OCI-LY1 (cell line): ENCODE data around the gene DOCK1.

Experiments used
- H2AFZ ChIP-seq: fragments of 200-600 bp; sonication (generic), shearing (Covaris generic); 2 replicates; pipeline ENCODE4 v1.6.0; 2014; ENCODE audit warnings: antibody characterized with exemption, mild to moderate bottlenecking, low read length
- H3F3A ChIP-seq: fragments of 200-600 bp; sonication (generic), shearing (Covaris generic); 2 replicates; pipeline ENCODE4 v1.6.0; 2014; ENCODE audit warnings: mild to moderate bottlenecking, antibody characterized with exemption, low read length, moderate library complexity; ENCODE audit not compliant: insufficient read depth
- H3K27ac ChIP-seq: fragments of 200-600 bp; sonication (generic); 2 replicates; pipeline ENCODE4 v1.5.1; 2014; ENCODE audit warnings: low read length, mixed run types, mild to moderate bottlenecking, low read depth; ENCODE audit not compliant: poor library complexity, severe bottlenecking
- H3K27me3 ChIP-seq: fragments of 200-600 bp; sonication (generic); 2 replicates; pipeline ENCODE4 v1.6.0; 2014; ENCODE audit warnings: antibody characterized with exemption, mild to moderate bottlenecking, low read length, moderate library complexity; ENCODE audit not compliant: insufficient read depth
- H3K36me3 ChIP-seq: fragments of 200-600 bp; sonication (generic); 2 replicates; pipeline ENCODE4 v1.6.1; 2014; ENCODE audit warnings: mild to moderate bottlenecking, antibody characterized with exemption, low read length, moderate library complexity, mixed read lengths; ENCODE audit not compliant: insufficient read depth
- H3K4me1 ChIP-seq: fragments of 200-600 bp; sonication (generic); 2 replicates; pipeline ENCODE4 v1.5.1; 2014; ENCODE audit warnings: mild to moderate bottlenecking, low read length, moderate library complexity; ENCODE audit not compliant: insufficient read depth, severe bottlenecking
- H3K4me2 ChIP-seq: fragments of 200-600 bp; sonication (generic), shearing (Covaris generic); 2 replicates; pipeline ENCODE4 v1.6.1; 2014; ENCODE audit warnings: low read length
- H3K4me3 ChIP-seq: fragments of 200-600 bp; sonication (generic); 2 replicates; pipeline ENCODE4 v1.5.1; 2014; ENCODE audit warnings: low read length, low read depth, mild to moderate bottlenecking, mixed read lengths; ENCODE audit not compliant: poor library complexity, severe bottlenecking
- H3K79me2 ChIP-seq: fragments of 200-600 bp; shearing (Covaris generic); 2 replicates; pipeline ENCODE4 v1.6.1; 2016; ENCODE audit warnings: mixed run types, low read length, mixed read lengths; ENCODE audit not compliant: insufficient read depth
- H3K9ac ChIP-seq: fragments of 200-600 bp; sonication (generic), shearing (Covaris generic); 2 replicates; pipeline ENCODE4 v1.6.1; 2014; ENCODE audit warnings: mild to moderate bottlenecking, low read length, mixed read lengths
- H3K9me2 ChIP-seq: fragments of 200-600 bp; sonication (generic), shearing (Covaris generic); 2 replicates; pipeline ENCODE4 v1.6.1; 2014; ENCODE audit warnings: low read depth, mild to moderate bottlenecking, low read length, mixed read lengths
- H3K9me3 ChIP-seq: fragments of 200-600 bp; shearing (Covaris generic); 2 replicates; pipeline ENCODE4 v1.6.1; 2014; ENCODE audit warnings: low read length, mixed read lengths
- H4K20me1 ChIP-seq: fragments of 200-600 bp; sonication (generic), shearing (Covaris generic); 2 replicates; pipeline ENCODE4 v1.6.0; 2016; ENCODE audit warnings: mild to moderate bottlenecking, low read length; ENCODE audit not compliant: insufficient read depth
- EZH2 ChIP-seq: fragments of 200-600 bp; sonication (generic), shearing (Covaris generic); IDR thresholded peaks from 2 replicates; pipeline ENCODE4 v1.8.0; 2017; ENCODE audit warnings: borderline replicate concordance, mixed run types, mild to moderate bottlenecking, antibody characterized with exemption, low read length, moderate library complexity, mixed read lengths
- TF ChIP-seq, protein P1 (sequence below): fragments of 200-600 bp; sonication (generic), shearing (Covaris generic); IDR thresholded peaks from 2 replicates; pipeline ENCODE4 v1.5.1; 2017; ENCODE audit warnings: mild to moderate bottlenecking, antibody characterized with exemption, low read length, moderate library complexity, mixed read lengths

DOCK1 gene

GRCh38 chr10:126940670-126941310 lies 35.6 kb downstream of the DOCK1 start:
- no peaks in the 10 kb centered on the region for H3K9me3 ChIP-seq
- H3K27me3 ChIP-seq = no peaks in the 10 kb centered on the region
- H3K36me3 ChIP-seq = no peaks in the 10 kb centered on the region
- H3F3A ChIP-seq = no peaks in the 10 kb centered on the region
- no peaks in the 10 kb centered on the region for H3K79me2 ChIP-seq
- no peak overlapping the region for H2AFZ ChIP-seq
- H3K27ac ChIP-seq = no peak overlapping the region
- no peaks in the 10 kb centered on the region for H3K9me2 ChIP-seq
- no peak overlapping the region for H3K4me2 ChIP-seq
- no peak overlapping the region for H3K9ac ChIP-seq
- no peaks in the 10 kb centered on the region for H3K4me1 ChIP-seq
- TF ChIP-seq, protein P1, sequence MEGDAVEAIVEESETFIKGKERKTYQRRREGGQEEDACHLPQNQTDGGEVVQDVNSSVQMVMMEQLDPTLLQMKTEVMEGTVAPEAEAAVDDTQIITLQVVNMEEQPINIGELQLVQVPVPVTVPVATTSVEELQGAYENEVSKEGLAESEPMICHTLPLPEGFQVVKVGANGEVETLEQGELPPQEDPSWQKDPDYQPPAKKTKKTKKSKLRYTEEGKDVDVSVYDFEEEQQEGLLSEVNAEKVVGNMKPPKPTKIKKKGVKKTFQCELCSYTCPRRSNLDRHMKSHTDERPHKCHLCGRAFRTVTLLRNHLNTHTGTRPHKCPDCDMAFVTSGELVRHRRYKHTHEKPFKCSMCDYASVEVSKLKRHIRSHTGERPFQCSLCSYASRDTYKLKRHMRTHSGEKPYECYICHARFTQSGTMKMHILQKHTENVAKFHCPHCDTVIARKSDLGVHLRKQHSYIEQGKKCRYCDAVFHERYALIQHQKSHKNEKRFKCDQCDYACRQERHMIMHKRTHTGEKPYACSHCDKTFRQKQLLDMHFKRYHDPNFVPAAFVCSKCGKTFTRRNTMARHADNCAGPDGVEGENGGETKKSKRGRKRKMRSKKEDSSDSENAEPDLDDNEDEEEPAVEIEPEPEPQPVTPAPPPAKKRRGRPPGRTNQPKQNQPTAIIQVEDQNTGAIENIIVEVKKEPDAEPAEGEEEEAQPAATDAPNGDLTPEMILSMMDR = no peak
- no peak for TF ChIP-seq EZH2
- H3K4me3 ChIP-seq = no peak overlapping the region
- H4K20me1 ChIP-seq = no peaks in the 10 kb centered on the region

DNA sequence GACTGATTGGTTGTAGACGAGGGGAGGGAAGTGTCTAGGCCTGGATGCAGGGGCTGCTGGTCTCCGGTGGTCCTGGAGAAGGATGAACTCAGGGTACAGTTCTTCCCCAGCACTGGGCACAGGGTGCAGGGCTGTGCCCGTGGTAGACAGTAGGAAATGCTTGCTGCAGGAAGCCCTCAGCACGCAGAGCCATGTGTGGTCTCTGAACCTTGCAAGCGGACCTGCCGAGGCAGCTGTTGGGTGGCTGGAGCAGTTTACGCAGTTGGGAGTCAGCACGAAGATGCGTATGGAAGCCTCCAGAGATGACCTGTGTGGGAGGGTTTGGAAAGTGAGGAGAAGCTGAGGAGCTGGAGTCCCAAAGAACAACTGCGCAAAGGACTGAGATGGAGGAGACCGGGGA lies 39.0 kb downstream of the DOCK1 start:
- H3K9me3 ChIP-seq = no peaks in the 10 kb centered on the region
- H3K4me1 ChIP-seq = no peaks in the 10 kb centered on the region
- H2AFZ ChIP-seq = no peak overlapping the region
- TF ChIP-seq, protein P1 = no peak
- no peak for TF ChIP-seq EZH2
- H3K79me2 ChIP-seq = no peaks in the 10 kb centered on the region
- H3K36me3 ChIP-seq = no peaks in the 10 kb centered on the region
- no peak overlapping the region for H3K27ac ChIP-seq
- no peaks in the 10 kb centered on the region for H3K27me3 ChIP-seq
- no peaks in the 10 kb centered on the region; the same call in 1 of the 2 replicates for H3F3A ChIP-seq
- no peaks in the 10 kb centered on the region for H3K9me2 ChIP-seq
- H4K20me1 ChIP-seq = no peaks in the 10 kb centered on the region
- H3K9ac ChIP-seq = no peak overlapping the region
- no peak overlapping the region for H3K4me2 ChIP-seq
- H3K4me3 ChIP-seq = no peak overlapping the region

DNA sequence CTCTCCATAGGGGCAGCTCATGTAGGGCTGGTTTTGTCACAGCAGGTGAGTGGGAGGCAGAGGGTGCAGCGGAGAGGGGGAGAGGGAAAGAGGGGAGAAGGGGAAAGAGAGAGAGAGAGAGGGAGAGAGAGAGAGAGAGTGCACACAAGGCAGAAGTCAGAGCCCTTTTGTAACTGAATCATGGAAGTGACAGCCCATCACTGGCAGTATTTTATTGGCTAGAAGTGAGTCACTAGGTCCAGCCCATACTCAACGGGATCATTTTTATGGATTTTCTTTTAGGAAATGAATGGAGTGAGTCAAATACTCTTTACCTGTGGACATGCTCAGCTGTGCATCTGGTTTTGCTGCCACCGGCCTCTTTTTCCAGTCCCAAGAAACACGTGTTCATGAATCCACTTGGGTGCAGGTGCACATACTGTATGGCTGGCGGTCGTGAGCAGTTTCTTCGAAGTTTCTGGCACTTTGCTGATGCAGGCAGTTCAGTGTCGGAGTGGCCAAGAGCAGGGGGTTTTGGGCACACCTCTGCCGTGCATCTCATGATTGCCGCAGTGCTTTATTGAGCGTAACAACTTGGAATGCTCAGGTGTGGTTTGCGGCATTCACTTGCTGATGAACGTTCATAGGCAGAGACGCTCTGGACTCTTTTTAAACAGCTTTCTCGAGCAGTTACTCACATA lies 40.3 kb downstream of the DOCK1 start:
- Histone ChIP-seq H2AFZ (no peak overlapping the region), H3K9ac (no peak overlapping the region), H3K9me2 (no peaks in the 10 kb centered on the region), H3K27ac (no peak overlapping the region), H3K79me2 (no peaks in the 10 kb centered on the region), H3F3A (no peaks in the 10 kb centered on the region; the same call in 1 of the 2 replicates), H3K4me1 (no peaks in the 10 kb centered on the region), H3K4me2 (no peak overlapping the region), H3K4me3 (no peak overlapping the region), H3K9me3 (no peaks in the 10 kb centered on the region), H3K27me3 (no peaks in the 10 kb centered on the region), H3K36me3 (no peaks in the 10 kb centered on the region), H4K20me1 (no peaks in the 10 kb centered on the region)
- TF ChIP-seq EZH2 = no peak
- TF ChIP-seq, protein P1 = no peak
